Hepatocyte (in vitro differentiated cells): ENCODE data around the gene RBP5.

Experiments
- EZH2 ChIP-seq: fragments of 200-600 bp; sonication (generic); IDR thresholded peaks from 2 replicates; pipeline ENCODE4 v1.6.1; 2016; ENCODE audit warnings: antibody characterized with exemption, mild to moderate bottlenecking, borderline replicate concordance
- EZH2phosphoT487 ChIP-seq: fragments of 200-600 bp; sonication (generic); IDR thresholded peaks from one replicate; pipeline ENCODE4 v1.6.1; 2018; ENCODE audit warnings: antibody characterized with exemption, mild to moderate bottlenecking, low read depth, moderate library complexity; ENCODE audit not compliant: unreplicated experiment, severe bottlenecking
- TF ChIP-seq, protein P1 (sequence below): fragments of 200-600 bp; sonication (generic); IDR thresholded peaks from 2 replicates; pipeline ENCODE4 v1.5.1; 2016; ENCODE audit warnings: antibody characterized with exemption, mild to moderate bottlenecking; ENCODE audit not compliant: poor library complexity

DNA sequence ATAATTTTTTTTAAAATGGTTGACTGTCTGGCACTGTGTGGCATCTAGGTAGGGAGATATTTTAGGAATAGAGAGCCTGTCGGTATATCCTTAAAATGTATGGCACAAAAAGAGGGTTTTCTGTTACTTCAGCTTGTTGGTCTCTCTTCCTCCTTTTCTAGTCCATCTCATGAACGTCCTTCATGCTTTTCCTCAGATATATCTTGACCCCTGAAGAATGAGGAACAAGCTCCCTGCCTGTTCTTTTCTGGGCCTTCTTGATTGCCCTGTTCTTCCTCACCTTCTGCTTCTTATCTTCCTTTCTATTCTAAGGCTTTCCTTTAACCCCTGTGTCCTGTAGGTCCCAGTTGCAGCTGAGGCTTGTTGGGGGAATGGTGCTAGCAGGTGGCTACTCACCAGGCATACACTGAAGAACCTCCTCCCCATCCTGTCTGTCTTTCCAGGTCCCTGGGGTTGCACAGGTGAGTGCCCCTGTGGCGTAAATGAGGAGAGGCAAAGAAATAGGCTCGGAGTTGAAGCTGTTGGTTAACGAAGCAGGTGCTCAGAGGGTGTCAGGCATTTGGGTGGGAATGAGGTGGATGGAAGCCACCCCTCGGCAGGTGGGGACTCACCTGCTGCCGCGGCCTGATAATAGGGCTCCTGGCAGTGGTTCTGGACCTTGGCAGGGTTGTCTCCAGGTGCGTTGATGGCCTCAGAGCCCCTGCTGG is 29.2 kb downstream of the RBP5 start:
- TF ChIP-seq EZH2phosphoT487 = no peak
- TF ChIP-seq, protein P1, sequence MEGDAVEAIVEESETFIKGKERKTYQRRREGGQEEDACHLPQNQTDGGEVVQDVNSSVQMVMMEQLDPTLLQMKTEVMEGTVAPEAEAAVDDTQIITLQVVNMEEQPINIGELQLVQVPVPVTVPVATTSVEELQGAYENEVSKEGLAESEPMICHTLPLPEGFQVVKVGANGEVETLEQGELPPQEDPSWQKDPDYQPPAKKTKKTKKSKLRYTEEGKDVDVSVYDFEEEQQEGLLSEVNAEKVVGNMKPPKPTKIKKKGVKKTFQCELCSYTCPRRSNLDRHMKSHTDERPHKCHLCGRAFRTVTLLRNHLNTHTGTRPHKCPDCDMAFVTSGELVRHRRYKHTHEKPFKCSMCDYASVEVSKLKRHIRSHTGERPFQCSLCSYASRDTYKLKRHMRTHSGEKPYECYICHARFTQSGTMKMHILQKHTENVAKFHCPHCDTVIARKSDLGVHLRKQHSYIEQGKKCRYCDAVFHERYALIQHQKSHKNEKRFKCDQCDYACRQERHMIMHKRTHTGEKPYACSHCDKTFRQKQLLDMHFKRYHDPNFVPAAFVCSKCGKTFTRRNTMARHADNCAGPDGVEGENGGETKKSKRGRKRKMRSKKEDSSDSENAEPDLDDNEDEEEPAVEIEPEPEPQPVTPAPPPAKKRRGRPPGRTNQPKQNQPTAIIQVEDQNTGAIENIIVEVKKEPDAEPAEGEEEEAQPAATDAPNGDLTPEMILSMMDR = no peak
- no peak for TF ChIP-seq EZH2
